ENCODE results near the gene ADSL.

The ADSL gene

DNA sequence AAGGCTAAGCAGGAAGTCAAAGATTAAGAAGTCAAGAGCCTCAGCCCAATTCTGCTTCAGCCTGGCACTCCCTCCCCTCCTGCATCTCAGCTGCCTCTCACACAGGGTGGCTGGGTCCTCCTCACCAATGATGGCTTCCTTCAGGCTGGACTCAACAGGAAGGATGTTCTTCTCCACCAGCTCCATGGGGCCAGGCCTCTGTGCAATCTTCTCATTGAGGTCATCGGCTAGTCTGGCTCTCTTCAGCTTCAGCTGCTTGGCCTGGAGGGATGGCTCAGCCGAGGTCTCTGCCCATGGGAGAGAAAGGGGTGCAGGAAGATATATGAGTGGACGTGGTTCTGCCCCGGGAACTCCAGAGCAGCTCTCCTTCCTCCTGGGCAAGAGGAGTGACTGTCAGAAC is 83.2 kb downstream of the ADSL start:
- Mint-ChIP-seq H3K4me3 (no peak overlapping the region), H3K36me3 (peaks cover 68% of the 10 kb centered on the region), H3K9me3 (no peaks in the 10 kb centered on the region), H3K4me1 (peaks cover 5% of the 10 kb centered on the region), H3K27me3 (no peaks in the 10 kb centered on the region), H3K27ac (peak overlapping the region; percentile 37)
- no peak for DNase-seq
- CTCF ChIA-PET, result interaction anchor here (1.5 to 5.2 kb wide), 3 partner anchors 7 to 216 kb away, joined by 4 to 24 read pairs (median 5); no protein-coding TSS in a partner anchor

DNA sequence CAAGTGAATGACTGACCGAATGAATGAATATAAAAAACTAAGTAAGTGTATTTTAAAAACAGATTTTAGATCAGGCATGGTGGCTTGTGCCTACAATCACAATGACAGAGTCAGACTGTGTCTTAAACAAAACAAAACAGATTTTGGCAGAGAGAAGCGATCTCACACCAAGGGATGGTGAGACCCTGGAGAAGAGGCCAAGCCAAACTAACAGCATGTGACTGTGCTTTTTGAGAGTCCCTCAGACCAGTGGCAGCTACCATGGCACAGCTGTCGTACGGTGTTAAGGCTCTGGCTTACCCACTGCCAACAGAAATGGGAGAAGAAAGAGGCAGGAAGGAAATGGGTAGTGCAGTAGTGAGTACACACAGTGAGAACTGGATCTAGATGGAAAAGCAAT is 84.7 kb downstream of the ADSL start:
- no peak overlapping the region for H3K4me3 Mint-ChIP-seq
- H3K36me3 Mint-ChIP-seq, result peaks cover 61% of the 10 kb centered on the region
- H3K27ac Mint-ChIP-seq, result peak overlapping the region; percentile 45
- CTCF ChIA-PET, result interaction anchor here (1.6 kb wide), 1 partner anchor 15 kb away, joined by 4 read pairs; no protein-coding TSS in a partner anchor
- DNase-seq, result no peak
- H3K4me1 Mint-ChIP-seq, result peaks cover 6% of the 10 kb centered on the region
- no peaks in the 10 kb centered on the region for H3K9me3 Mint-ChIP-seq
- H3K27me3 Mint-ChIP-seq, result no peaks in the 10 kb centered on the region

DNA sequence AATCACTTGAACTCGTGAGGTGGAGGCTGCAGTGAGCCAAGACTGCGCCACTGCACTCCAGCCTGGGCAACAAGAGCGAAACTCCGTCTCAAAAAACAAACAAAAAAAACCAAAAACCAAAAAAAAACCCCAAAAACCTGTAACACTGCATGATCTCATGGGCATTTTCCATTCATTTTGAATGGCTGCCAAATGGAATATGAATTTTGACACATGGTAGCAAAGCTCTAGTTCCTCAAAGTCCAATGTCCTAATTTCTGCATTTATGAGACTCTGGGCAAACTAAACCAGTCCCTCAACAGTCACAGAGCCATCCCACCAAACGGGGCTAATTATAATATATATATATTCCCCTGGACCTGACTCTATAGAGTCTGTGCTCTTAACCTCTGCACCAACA is 85.9 kb downstream of the ADSL start:
- H3K27ac Mint-ChIP-seq, result no peak overlapping the region
- peaks cover 17% of the 10 kb centered on the region for H3K4me1 Mint-ChIP-seq
- no peaks in the 10 kb centered on the region for H3K27me3 Mint-ChIP-seq
- H3K9me3 Mint-ChIP-seq, result no peaks in the 10 kb centered on the region
- no peak for DNase-seq
- H3K4me3 Mint-ChIP-seq, result no peak overlapping the region
- peaks cover 50% of the 10 kb centered on the region for H3K36me3 Mint-ChIP-seq
- CTCF ChIA-PET, result interaction anchor here (1.9 to 2.3 kb wide), 2 partner anchors 55 to 93 kb away, joined by 5 to 9 read pairs; no protein-coding TSS in a partner anchor

DNA sequence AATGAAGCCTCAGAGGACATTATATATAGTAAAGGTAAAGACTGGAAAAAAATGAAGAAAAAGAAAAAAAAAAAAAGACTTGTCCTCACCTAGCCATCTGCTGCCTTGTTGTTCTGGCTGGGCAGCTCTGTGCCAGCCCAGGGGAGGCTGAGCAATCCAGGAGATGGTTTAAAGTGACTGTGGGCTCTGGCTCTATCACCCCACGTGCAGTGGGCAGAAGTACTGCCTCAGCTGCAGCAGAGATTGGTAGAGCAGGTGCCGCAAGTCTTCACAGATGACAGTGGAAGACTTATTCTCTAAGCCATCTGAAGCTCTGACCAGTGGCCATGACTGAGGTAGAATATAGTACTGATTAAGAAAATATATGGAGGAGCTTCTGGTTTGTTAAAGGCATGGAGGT is 86.3 kb downstream of the ADSL start:
- DNase-seq, result no peak
- CTCF ChIA-PET, result interaction anchor here (1.9 to 5.4 kb wide), 3 partner anchors 55 to 215 kb away, joined by 5 to 95 read pairs (median 9); no protein-coding TSS in a partner anchor
- H3K4me1 Mint-ChIP-seq, result peaks cover 20% of the 10 kb centered on the region
- no peaks in the 10 kb centered on the region for H3K9me3 Mint-ChIP-seq
- H3K4me3 Mint-ChIP-seq, result no peak overlapping the region
- H3K36me3 Mint-ChIP-seq, result peaks cover 46% of the 10 kb centered on the region
- no peak overlapping the region for H3K27ac Mint-ChIP-seq
- H3K27me3 Mint-ChIP-seq, result no peaks in the 10 kb centered on the region

DNA sequence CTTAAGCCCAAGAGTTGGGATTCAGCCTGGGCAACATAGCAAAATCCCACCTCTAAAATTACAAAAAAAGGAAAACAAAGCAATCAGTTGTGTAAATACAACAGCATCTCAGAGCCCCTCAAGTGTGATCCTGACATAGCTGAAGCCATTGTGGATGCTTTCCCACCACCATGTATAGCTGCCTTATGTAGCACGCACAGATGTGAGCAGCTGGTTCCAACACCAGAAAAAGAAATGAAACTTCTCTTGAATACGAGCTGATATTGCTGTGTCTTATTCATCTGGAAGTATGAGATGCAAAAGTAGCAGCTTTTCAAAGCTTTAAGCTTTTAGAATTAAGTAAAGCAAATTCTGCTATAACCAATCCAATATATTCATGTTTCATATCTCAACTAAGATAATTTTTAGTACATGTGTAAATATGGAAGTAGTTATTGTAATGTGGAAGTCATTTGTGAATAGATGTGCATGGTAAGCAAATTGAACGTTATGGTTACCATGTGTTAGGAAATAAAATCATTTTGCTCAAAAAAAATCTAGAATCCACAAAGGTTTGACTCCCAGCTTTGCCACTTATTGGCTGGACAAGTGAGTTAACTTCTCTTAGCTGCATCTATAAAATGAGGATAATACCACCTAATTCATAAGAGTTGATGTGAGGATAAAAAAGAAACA is 87.3 kb downstream of the ADSL start:
- CTCF ChIA-PET, result interaction anchor here (1.9 to 5.4 kb wide), 3 partner anchors 54 to 214 kb away, joined by 5 to 95 read pairs (median 9); no protein-coding TSS in a partner anchor
- Mint-ChIP-seq H3K36me3 (peaks cover 47% of the 10 kb centered on the region), H3K9me3 (no peaks in the 10 kb centered on the region), H3K4me3 (no peak overlapping the region), H3K4me1 (peaks cover 28% of the 10 kb centered on the region), H3K27me3 (no peaks in the 10 kb centered on the region), H3K27ac (no peak overlapping the region)
- DNase-seq, result no peak

DNA sequence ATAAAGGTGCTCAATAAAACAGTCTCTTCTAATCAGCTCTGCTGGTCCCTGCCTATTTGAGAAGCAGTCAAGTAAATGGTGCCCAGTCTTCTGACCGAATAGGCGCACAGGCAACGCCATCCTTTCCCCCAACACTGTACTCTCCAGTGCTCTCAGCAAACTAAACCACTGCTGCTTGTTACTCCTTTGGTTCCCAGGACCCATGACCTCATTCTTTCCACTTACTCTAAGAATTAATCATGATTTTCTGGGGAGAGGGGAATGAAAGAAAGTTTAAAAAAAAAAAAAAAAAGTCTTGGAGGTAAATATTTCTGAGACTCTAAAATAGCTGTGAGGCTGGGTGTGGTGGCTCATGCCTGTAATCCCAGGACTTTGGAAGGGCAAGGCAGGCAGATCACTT is 87.8 kb downstream of the ADSL start:
- Mint-ChIP-seq H3K27me3 (no peaks in the 10 kb centered on the region), H3K4me3 (no peak overlapping the region), H3K36me3 (peaks cover 45% of the 10 kb centered on the region), H3K9me3 (no peaks in the 10 kb centered on the region), H3K27ac (no peak overlapping the region), H3K4me1 (peaks cover 31% of the 10 kb centered on the region)
- CTCF ChIA-PET, result interaction anchor here (2.3 to 5.4 kb wide), 2 partner anchors 54 to 214 kb away, joined by 9 to 95 read pairs; no protein-coding TSS in a partner anchor
- no peak for DNase-seq

DNA sequence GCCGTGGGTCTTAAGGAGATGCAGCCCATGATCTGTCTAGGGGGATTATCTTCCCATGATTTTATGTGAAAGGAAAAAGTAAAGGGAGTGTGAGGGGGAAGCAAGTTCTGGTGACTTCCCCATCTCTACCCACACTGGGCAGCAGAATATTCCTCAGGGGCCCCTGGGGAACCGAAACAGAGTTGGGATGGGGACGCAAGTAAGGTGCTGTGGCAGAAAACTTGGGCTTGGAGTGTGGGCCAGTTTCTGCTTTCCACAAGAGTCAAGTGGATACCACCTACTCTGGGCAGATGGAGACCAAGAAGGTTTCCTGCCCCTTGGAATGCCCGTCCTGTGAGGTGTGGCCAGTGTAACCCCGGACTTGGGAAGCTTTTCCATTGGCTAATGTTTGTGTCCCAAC is 88.4 kb downstream of the ADSL start:
- Mint-ChIP-seq H3K4me1 (peaks cover 29% of the 10 kb centered on the region), H3K9me3 (no peaks in the 10 kb centered on the region), H3K4me3 (no peak overlapping the region), H3K27me3 (no peaks in the 10 kb centered on the region), H3K27ac (no peak overlapping the region), H3K36me3 (peaks cover 40% of the 10 kb centered on the region)
- DNase-seq, result no peak
- CTCF ChIA-PET, result interaction anchor here (0.6 to 5.7 kb wide), 6 partner anchors 11 to 465 kb away, joined by 3 to 95 read pairs (median 28); no protein-coding TSS in a partner anchor

DNA sequence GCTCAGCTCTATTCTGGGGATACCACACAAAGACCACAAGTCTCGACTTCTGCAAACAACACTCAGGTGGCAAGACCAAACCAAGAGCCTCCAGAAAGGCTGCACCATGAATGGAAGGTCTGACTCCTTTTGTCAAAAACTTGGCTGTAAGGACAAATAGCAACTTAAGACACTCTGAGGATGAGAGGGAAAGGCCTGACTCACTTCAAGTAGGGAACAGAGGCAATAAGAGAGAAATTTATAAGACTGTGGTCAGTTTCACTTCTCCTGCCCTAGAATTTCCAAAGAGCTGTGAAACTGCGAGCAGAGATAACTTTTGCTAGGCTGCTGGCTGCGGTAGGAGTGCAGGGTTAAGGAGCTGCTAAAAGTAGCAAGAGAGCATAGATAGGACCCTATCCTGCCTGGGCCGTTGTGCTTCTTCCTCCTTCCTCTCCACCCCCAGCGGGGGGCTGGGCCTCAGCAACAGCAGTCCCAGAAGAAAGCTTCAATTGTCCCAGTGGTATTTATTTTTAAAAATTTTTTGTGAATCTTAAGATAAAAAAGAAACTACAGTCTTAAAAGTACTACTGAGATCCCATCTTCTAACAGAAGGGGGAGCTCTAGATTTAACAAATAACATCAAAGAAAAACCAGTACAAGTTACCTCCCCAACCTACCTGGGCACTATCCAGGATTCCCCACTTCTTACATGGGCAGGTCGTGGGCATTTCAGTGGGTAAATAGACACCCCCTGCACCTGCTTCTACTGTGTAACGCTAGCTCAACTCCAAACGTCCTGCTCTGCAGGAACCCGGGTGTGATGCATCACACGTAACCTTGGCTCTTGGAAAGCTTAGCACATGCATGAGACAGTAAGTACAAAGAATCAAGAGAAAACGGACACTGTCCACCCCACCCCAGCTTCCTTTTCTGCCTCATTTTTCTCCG is 90.5 kb downstream of the ADSL start:
- Mint-ChIP-seq H3K4me3 (no peak overlapping the region), H3K9me3 (no peaks in the 10 kb centered on the region), H3K27ac (peak overlapping the region; percentile 73), H3K36me3 (peaks cover 31% of the 10 kb centered on the region), H3K27me3 (no peaks in the 10 kb centered on the region), H3K4me1 (peaks cover 39% of the 10 kb centered on the region)
- CTCF ChIA-PET, result interaction anchor here (0.6 to 5.7 kb wide), 32 partner anchors 9 to 467 kb away, joined by 3 to 95 read pairs (median 4); partner anchors contain the start of gene MRTFA
- DNase-seq, result no peak

Measured in activated naive CD4-positive, alpha-beta T cell treated with anti-CD3 and anti-CD28 coated beads, Interleukin-2, amount 10 ng/mL, durations not matched to agents 7 days and 5 days (primary cell).